HG03039 (cell line): Measurements from ENCODE around the gene NFAM1.

Experiments used
- ATAC-seq: cut with Tn5 transposase; IDR thresholded peaks from one replicate; pipeline ENCODE4 v1.9.1; 2021; ENCODE audit warnings: mild to moderate bottlenecking, moderate library complexity; ENCODE audit not compliant: unreplicated experiment

Gene NFAM1

DNA sequence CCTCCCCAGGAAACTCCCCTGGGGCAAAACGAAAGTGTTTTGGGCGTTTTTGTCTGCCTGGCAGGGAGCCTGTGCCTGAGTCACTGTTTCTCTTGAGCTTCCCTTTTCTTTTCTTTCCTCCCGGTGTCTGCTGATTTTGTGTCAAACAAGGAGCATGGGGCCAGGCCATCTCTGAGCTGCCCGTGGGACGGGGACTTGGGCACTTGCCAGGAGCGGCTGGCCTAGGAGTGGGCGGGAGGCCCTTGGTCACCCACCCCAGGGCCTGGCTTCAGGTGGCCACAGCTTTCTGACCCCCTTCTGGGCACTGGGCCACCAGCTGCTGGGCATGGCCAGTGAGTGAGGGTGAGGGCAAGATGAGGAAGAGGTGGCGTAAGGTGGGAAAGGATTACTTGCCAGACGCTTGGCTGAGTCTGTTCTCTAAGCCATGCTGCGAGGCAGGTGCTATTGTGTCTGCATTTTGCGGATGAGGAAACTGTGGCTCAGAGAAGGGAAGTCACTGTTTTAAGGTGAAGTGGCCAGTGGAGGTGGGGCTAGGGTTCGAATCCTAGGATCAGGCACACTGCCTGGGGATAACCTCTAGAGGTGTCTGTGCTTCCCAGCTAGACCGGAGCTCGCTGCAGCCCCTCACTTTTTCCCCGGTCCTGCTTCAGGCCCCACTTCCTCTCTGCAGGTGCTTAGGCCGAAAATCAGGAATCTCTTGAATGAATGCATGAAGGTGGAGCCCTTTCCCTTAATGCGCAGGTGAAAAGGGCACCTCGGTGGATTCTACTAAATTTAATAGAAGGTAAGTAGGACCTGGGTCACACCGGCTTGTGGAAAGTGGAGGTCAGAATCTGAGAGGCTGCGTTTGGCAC, 7.8 kb upstream of the NFAM1 start:
- ATAC-seq, result no peak

DNA sequence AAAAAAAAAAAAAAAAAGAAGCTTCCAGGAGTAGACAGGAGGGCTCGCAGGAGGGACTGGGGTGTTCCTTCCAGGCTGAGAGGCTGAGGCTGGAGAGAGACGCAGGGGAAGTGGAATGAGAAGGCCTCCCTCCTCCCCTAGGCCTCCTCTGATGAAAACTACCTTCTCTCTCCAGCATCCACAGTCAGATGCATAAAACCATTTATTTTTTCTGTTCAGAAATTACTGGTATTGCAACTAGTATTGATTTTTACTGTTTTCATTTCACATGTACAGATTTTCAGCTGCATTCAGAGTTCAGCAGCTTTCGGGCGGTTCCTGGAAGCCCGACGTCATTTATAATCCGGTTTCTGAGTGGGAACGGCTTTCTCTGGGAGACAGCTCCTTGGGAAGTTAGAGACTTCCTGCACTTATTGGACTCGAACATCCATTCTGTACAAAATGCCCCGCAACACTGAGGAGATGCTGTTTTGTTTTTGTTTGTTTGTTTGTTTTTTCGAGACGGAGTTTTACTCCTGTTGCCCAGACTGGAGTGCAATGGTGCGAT, 6.9 kb upstream of the NFAM1 start:
- no peak for ATAC-seq

GRCh38 chr22:42438293-42438650, 6.1 kb upstream of the NFAM1 start:
- ATAC-seq, result no peak

- ATAC-seq, result no peak
Measured at GRCh38 chr22:42437488-42438292, 5.5 kb upstream of the NFAM1 start.

DNA sequence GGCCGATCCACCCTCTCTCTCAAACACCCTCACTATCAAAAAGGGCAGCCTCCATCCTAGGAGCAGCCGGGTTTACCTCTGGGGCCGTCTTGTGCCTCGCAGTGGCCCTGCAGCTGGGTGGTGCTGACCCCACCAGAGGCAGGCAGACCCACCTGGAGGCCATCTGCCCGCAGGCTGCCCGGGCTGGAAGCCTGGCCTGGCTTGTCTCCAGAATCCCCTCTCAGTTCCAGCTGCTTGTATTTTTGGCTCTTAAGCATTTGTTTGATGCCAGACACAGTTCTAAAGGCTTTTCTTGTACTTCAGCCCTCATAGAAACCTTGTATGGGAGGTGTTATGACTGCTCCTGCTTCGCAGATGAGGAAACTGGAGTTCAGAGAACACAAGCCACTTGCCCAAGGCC, 4.2 kb upstream of the NFAM1 start:
- ATAC-seq, result no peak

GRCh38 chr22:42434748-42435425, 2.7 kb upstream of the NFAM1 start:
- ATAC-seq, result no peak

- no peak for ATAC-seq
Measured at GRCh38 chr22:42433754-42434682, 1.8 kb upstream of the NFAM1 start.

DNA sequence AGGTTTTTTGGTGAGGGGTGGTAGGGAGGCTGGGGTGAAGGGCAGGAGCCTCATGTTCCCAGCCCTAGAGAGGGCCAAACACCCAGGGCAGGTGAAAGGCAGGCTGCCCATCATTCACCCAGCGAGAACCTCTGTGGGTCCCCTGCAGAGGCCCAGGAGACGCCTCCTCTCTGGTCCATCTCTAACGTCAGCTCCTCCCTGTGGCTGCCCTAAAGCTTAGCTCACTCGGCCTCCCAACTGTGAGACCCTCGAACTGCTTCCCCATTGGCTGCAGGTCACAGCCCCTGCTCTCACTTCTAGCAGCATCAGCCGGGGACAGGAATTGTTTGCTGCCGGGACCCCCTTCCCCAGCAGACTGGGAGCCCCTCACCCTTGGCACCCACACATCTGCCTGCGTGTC, 615 bp upstream of the NFAM1 start:
- ATAC-seq, result no peak

- ATAC-seq, result no peak
Measured at GRCh38 chr22:42431401-42432019, 693 bp downstream of the NFAM1 start.

DNA sequence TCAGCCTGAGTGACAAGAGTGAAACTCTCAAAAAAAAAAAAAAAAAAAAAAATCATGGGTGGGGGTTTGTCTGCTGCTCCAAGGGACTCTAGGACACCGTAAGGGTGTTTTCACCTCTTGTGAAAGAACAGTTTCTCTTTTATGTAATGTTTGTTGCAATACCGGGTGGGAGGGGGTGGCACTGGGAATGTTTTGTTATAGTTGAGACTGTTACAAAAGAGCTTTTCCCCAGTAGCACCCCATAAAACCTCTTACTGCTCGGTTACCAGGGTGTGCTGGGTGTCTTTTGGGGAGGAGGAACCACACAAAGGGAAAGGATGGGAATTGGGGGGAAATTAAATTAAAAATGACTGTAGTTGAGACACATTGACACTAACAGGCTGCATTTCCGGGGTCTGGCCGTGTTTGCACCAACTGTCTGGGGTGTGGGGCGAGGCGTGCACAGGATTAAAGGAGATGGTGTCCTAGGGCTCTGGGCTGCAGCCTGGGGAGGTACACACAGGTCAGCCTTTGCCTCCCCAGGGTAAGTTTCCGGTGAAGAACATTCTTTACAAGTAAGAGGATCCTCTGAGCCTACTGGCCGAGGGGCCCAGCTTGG, 1.6 kb downstream of the NFAM1 start:
- no peak for ATAC-seq

DNA sequence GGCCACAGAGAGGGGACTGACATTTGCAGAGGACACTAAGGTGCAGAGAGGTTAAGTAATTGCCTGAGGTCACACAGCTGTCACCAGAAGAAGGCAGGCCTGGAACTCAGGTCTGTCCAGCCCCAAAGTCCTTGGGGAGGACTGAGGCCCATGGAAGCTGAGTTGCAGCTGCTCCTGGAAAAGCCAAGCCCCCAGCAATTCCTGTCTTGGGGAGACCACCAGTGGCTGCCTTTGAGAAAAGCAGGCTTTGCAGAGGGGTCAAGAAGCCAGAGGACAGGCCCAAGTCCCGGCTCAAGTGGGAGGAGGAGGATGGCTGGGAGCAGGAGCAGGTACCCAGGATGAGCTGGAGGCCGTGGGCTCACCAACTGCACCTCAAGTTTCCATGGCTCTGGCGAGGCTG, 3.4 kb downstream of the NFAM1 start:
- no peak for ATAC-seq

- no peak for ATAC-seq
Measured at GRCh38 chr22:42428025-42428424, 4.2 kb downstream of the NFAM1 start.

- no peak for ATAC-seq
Measured at GRCh38 chr22:42427167-42427566, 5.0 kb downstream of the NFAM1 start.

- no peak for ATAC-seq
Measured at GRCh38 chr22:42425989-42426355, 6.2 kb downstream of the NFAM1 start.

- ATAC-seq, result no peak
Measured at GRCh38 chr22:42425337-42425988, 6.7 kb downstream of the NFAM1 start.

DNA sequence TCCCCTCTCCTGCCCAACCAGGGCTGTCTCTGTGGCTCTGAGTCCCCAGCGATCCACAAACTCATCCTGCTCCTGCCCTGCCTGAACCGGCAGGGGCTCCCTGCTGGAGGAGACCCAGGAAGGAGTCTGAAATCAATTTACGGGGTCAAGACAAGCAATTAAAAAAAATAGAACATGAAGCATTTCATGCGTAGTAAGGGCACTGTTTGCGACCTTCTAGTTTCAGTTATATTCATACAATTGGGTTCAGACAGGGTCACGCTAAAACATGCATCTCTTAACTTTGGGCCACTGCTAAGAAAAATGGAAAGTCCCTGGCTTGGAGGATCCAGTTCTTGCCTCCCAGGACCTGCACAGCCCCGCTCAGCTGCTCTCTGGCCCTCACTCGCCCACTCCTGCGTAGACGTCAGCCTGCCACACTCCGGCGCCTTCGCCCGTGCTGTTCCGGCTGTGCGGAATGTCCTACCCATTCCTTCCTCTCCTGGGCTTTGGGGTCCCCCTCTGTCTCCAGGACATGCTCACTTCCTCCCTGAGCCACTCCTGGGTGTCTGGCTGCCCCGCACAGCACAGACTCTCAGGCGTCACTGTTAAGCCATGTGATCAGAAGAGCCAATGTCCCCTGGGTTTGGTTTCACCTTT, 12.8 kb downstream of the NFAM1 start:
- no peak for ATAC-seq

- no peak for ATAC-seq
Measured at GRCh38 chr22:42418811-42419242, 13.4 kb downstream of the NFAM1 start.

GRCh38 chr22:42417645-42418305, 14.4 kb downstream of the NFAM1 start:
- ATAC-seq, result no peak
